IMR-90 (cell line): ENCODE data around the gene RBL2. TPM values are rescaled to one million over a fixed set of nuclear protein-coding genes. Genes with fewer than 3 reads are reported as not detected.

Experiments
- ATAC-seq: fragments of 200-7000 bp; cut with Tn5 transposase; 2 replicates; pipeline ENCODE4 v1.9.1; 2020; ENCODE audit warnings: low read depth, mild to moderate bottlenecking, moderate library complexity
- BruUV-seq: library from RNA; stranded (reverse); fragments of 400-500 nt; replicated peaks from 2 replicates; lab custom pipeline; 2021; lab: Mats Ljungman, UMichigan
- CTCF ChIA-PET: fragments of 300-600 bp; formaldehyde crosslinking; extraction: SDS; loops from one replicate; lab custom pipeline; 2021; ENCODE audit warnings: antibody characterized with exemption; lab: Yijun Ruan, JAX
- POLR2A ChIA-PET: fragments of 300-600 bp; sonication (Branson Sonifier 250); formaldehyde crosslinking; loops from one replicate; lab custom pipeline; 2022; ENCODE audit warnings: antibody characterized with exemption; ENCODE audit not compliant: unreplicated experiment; lab: Charles Lee
- DNase-seq: peaks from one replicate; pipeline ENCODE4 v3.0.0; 2013
- H2AFZ ChIP-seq: replicated peaks from 2 replicates; pipeline ENCODE3; 2013; ENCODE audit warnings: low read length, mild to moderate bottlenecking; ENCODE audit not compliant: poor library complexity
- H2AK5ac ChIP-seq: 2 replicates; pipeline ENCODE4 v1.6.1; 2013; ENCODE audit warnings: low read depth, low read length, inconsistent platforms
- H2AK9ac ChIP-seq: replicated peaks from 2 replicates; pipeline ENCODE3; 2013; ENCODE audit warnings: mild to moderate bottlenecking, low read depth, low read length, moderate library complexity; ENCODE audit not compliant: poor library complexity
- H2BK120ac ChIP-seq: 2 replicates; pipeline ENCODE4 v1.6.1; 2013; ENCODE audit warnings: low read depth, low read length, inconsistent platforms
- H2BK15ac ChIP-seq: 3 replicates; pipeline ENCODE4 v1.6.1; 2013; ENCODE audit warnings: low read depth, low read length, inconsistent platforms
- H2BK20ac ChIP-seq: 2 replicates; pipeline ENCODE4 v1.6.1; 2013; ENCODE audit warnings: low read depth, mild to moderate bottlenecking, inconsistent platforms, low read length, moderate library complexity
- H2BK5ac ChIP-seq: 2 replicates; pipeline ENCODE4 v1.6.1; 2013; ENCODE audit warnings: mild to moderate bottlenecking, low read depth, low read length, inconsistent platforms; ENCODE audit not compliant: poor library complexity, severe bottlenecking
- H3K14ac ChIP-seq: replicated peaks from 2 replicates; pipeline ENCODE4 v1.6.1; 2013; ENCODE audit warnings: low read depth, low read length, inconsistent platforms
- H3K18ac ChIP-seq: 2 replicates; pipeline ENCODE4 v1.6.1; 2013; ENCODE audit warnings: low read depth, low read length, control low read depth
- H3K23ac ChIP-seq: 2 replicates; pipeline ENCODE4 v1.6.1; 2013; ENCODE audit warnings: low read depth, low read length, inconsistent platforms
- H3K27ac ChIP-seq: 2 replicates; pipeline ENCODE4 v1.5.1; 2013; ENCODE audit warnings: mild to moderate bottlenecking, control low read depth, low read length; ENCODE audit not compliant: insufficient read depth
- H3K27me3 ChIP-seq: 2 replicates; pipeline ENCODE4 v1.6.1; 2013; ENCODE audit warnings: low read length; ENCODE audit not compliant: control insufficient read depth, insufficient read depth
- H3K36me3 ChIP-seq: 2 replicates; pipeline ENCODE4 v1.6.1; 2013; ENCODE audit warnings: low read length, mixed read lengths; ENCODE audit not compliant: control insufficient read depth, insufficient read depth
- H3K4ac ChIP-seq: 2 replicates; pipeline ENCODE4 v1.6.1; 2013; ENCODE audit warnings: low read depth, low read length, inconsistent platforms
- H3K4me1 ChIP-seq: 2 replicates; pipeline ENCODE4 v1.6.1; 2013; ENCODE audit warnings: low read length, mixed read lengths; ENCODE audit not compliant: control insufficient read depth, insufficient read depth
- H3K4me2 ChIP-seq: 2 replicates; pipeline ENCODE4 v1.6.1; 2013; ENCODE audit warnings: low read depth, mild to moderate bottlenecking, control low read depth, low read length, moderate library complexity
- H3K4me3 ChIP-seq: 2 replicates; pipeline ENCODE4 v1.5.1; 2013; ENCODE audit warnings: low read depth, mild to moderate bottlenecking, control low read depth, low read length, moderate library complexity; ENCODE audit not compliant: insufficient read depth
- H3K56ac ChIP-seq: 2 replicates; pipeline ENCODE4 v1.6.1; 2013; ENCODE audit warnings: low read length, inconsistent platforms; ENCODE audit not compliant: insufficient read depth; ENCODE audit errors: extremely low read depth
- H3K79me1 ChIP-seq, 2 experiments: 2 replicates each; pipeline ENCODE4 v1.6.1; 2013; ENCODE audit warnings: low read length in 2 of 2, inconsistent platforms in 1 of 2, low read depth in 1 of 2
- H3K9ac ChIP-seq: 2 replicates; pipeline ENCODE4 v1.6.1; 2013; ENCODE audit warnings: low read depth, low read length, control low read depth
- H3K9me1 ChIP-seq: 2 replicates; pipeline ENCODE4 v1.6.1; 2013; ENCODE audit warnings: low read length, inconsistent platforms; ENCODE audit not compliant: insufficient read depth
- H3K9me3 ChIP-seq: 2 replicates; pipeline ENCODE4 v1.6.1; 2013; ENCODE audit warnings: low read length; ENCODE audit not compliant: control insufficient read depth, insufficient read depth
- H4K20me1 ChIP-seq: 2 replicates; pipeline ENCODE4 v1.6.1; 2013; ENCODE audit warnings: low read length, inconsistent platforms; ENCODE audit not compliant: insufficient read depth
- H4K5ac ChIP-seq: 2 replicates; pipeline ENCODE4 v1.6.1; 2013; ENCODE audit warnings: mild to moderate bottlenecking, low read depth, low read length, control low read depth
- H4K8ac ChIP-seq, 2 experiments: 2 replicates each; pipeline ENCODE4 v1.6.1; 2013; ENCODE audit warnings: low read depth in 2 of 2, low read length in 2 of 2, control low read depth in 1 of 2, inconsistent platforms in 1 of 2
- H4K91ac ChIP-seq: 2 replicates; pipeline ENCODE4 v1.6.1; 2013; ENCODE audit warnings: low read depth, low read length, inconsistent platforms; ENCODE audit not compliant: insufficient read depth
- BHLHE40 ChIP-seq: fragments of 150-350 bp; IDR thresholded peaks from 2 replicates; pipeline ENCODE4 v1.6.1; 2016; ENCODE audit warnings: mild to moderate bottlenecking, low read depth, low read length
- CEBPB ChIP-seq: IDR thresholded peaks from 2 replicates; pipeline ENCODE4 v1.6.1; 2012; ENCODE audit warnings: low read depth, low read length, improper control_type of control experiment
- CHD1 ChIP-seq: IDR thresholded peaks from 2 replicates; pipeline ENCODE4 v1.6.1; 2012; ENCODE audit warnings: low read depth, low read length, improper control_type of control experiment
- FOS ChIP-seq: fragments of 150-350 bp; IDR thresholded peaks from 2 replicates; pipeline ENCODE4 v1.6.1; 2016; ENCODE audit warnings: low read depth, low read length
- MAFK ChIP-seq: IDR thresholded peaks from 2 replicates; pipeline ENCODE4 v1.6.1; 2012; ENCODE audit warnings: low read depth, low read length, improper control_type of control experiment
- MAZ ChIP-seq: IDR thresholded peaks from 2 replicates; pipeline ENCODE4 v1.6.1; 2012; ENCODE audit warnings: low read depth, mild to moderate bottlenecking, low read length, improper control_type of control experiment, moderate library complexity, borderline replicate concordance
- MXI1 ChIP-seq: IDR thresholded peaks from 2 replicates; pipeline ENCODE4 v1.6.1; 2012; ENCODE audit warnings: low read depth, mild to moderate bottlenecking, low read length, moderate library complexity, borderline replicate concordance
- NFE2L2 ChIP-seq: fragments of 150-350 bp; IDR thresholded peaks from 2 replicates; pipeline ENCODE4 v1.6.1; 2016; ENCODE audit warnings: low read depth, mild to moderate bottlenecking, low read length
- POLR2A ChIP-seq: IDR thresholded peaks from 2 replicates; pipeline ENCODE4 v1.6.1; 2012; ENCODE audit warnings: mild to moderate bottlenecking, low read depth, low read length
- RAD21 ChIP-seq: IDR thresholded peaks from 2 replicates; pipeline ENCODE4 v1.6.1; 2012; ENCODE audit warnings: low read length, improper control_type of control experiment
- RCOR1 ChIP-seq: IDR thresholded peaks from 2 replicates; pipeline ENCODE4 v1.6.1; 2012; ENCODE audit warnings: mild to moderate bottlenecking, low read length, improper control_type of control experiment; ENCODE audit not compliant: insufficient replicate concordance
- RFX5 ChIP-seq: IDR thresholded peaks from 2 replicates; pipeline ENCODE4 v1.8.0; 2012; ENCODE audit warnings: low read depth, mild to moderate bottlenecking, low read length, moderate library complexity
- SMC3 ChIP-seq: fragments of 150-350 bp; IDR thresholded peaks from 2 replicates; pipeline ENCODE4 v1.6.1; 2016; ENCODE audit warnings: low read depth, mild to moderate bottlenecking, antibody characterized with exemption, low read length, moderate library complexity
- WGBS, 2 experiments: methylation state at CpG; one replicate each; pipeline versions ENCODE4 v1.1.5 to v1.1.7; 2013; ENCODE audit warnings: missing lambda C conversion rate in 2 of 2; ENCODE audit not compliant: insufficient read length in 1 of 2; ENCODE audit errors: extremely low coverage in 2 of 2; 5-methylcytosine and 5-hydroxymethylcytosine counted together
- dilution Hi-C: fragments of 300-500 bp; cut with HindIII; formaldehyde crosslinking; loops from one replicate; pipeline ENCODE4 v1.14.3; 2018; ENCODE audit warnings: low sequenced_read_pairs; ENCODE audit not compliant: unreplicated experiment
- in situ Hi-C: fragments of 300-500 bp; cut with MboI; formaldehyde crosslinking; loops from 3 replicates; pipeline ENCODE4 v1.14.3; 2019; ENCODE audit warnings: low sequenced_read_pairs, inconsistent platforms, mixed read lengths
- intact Hi-C: fragments of 100-400 bp; cut with micrococcal nuclease; formaldehyde crosslinking; loops from 2 replicates; pipeline ENCODE4 v1.10.0; 2022
- polyA plus RNA-seq, 3 experiments: library from polyadenylated mRNA; depleted of rRNA; stranded (reverse); fragments of >200 nt; gene quantifications; 2 replicates each; pipeline ENCODE4 v1.2.3, GENCODE V29; 2012; ENCODE audit warnings: low replicate concordance in 1 of 3
- total RNA-seq: library from RNA; depleted of rRNA; stranded (reverse); fragments of >200 nt; gene quantifications from 2 replicates; pipeline ENCODE4 v1.2.3, GENCODE V29; 2012
- TF ChIP-seq, protein P1 (sequence below): fragments of 150-350 bp; IDR thresholded peaks from 2 replicates; pipeline ENCODE4 v1.6.1; 2017; ENCODE audit warnings: mild to moderate bottlenecking, antibody characterized with exemption, low read length, low read depth
- TF ChIP-seq, protein P2 (sequence below): conservative IDR thresholded peaks from 2 replicates; pipeline ENCODE4 v1.5.1; 2012; ENCODE audit warnings: mild to moderate bottlenecking, low read depth, low read length, improper control_type of control experiment
- TF ChIP-seq, protein P3 (sequence below): fragments of 150-350 bp; IDR thresholded peaks from 2 replicates; pipeline ENCODE4 v1.6.1; 2016; ENCODE audit warnings: low read depth, mild to moderate bottlenecking, low read length, moderate library complexity, borderline replicate concordance

The RBL2 gene
- total and polyA plus RNA-seq, 2 of the 4 experiments (the other 2 are of a cell fraction) = 19.7 to 23.4 TPM

DNA sequence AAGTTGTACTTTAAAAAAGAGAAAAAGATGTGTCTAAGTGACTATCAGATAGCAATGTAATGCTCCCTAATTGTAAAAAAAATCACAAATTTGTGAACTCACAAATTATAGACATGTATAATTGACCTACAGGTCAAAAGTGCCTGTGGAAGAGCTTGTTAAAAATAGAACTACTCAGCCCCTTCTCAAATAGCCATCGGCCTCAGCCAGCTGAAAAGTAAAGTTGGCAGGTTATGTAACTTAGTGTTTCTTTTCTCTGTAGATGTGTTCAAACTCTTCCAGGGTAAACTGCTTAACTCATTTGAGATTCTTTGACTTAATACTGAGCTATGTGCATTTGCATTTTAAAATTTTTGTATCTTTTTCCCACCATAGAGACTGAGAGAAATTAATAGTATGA, 55.5 kb downstream of the RBL2 start:
- Histone ChIP-seq H3K4me2 (no peak overlapping the region), H3K56ac (no peak overlapping the region), H3K4ac (no peak overlapping the region), H4K8ac (no peak overlapping the region), H3K27ac (no peak overlapping the region), H3K4me1 (peaks cover 2% of the 10 kb centered on the region; the same call in 1 of the 2 replicates), H2BK5ac (no peak overlapping the region), H2AFZ (no peak overlapping the region), H2BK120ac (no peak overlapping the region), H3K14ac (no peak overlapping the region), H3K79me1 (no peaks in the 10 kb centered on the region; a peak in 1 of 4 replicates), H3K9me3 (no peaks in the 10 kb centered on the region), H3K9me1 (no peaks in the 10 kb centered on the region), H4K20me1 (no peaks in the 10 kb centered on the region), H2AK9ac (no peak overlapping the region), H4K5ac (no peak overlapping the region), H3K36me3 (peaks cover 27% of the 10 kb centered on the region), H2AK5ac (no peak overlapping the region), H3K9ac (no peak overlapping the region), H3K23ac (no peak overlapping the region), H3K27me3 (no peaks in the 10 kb centered on the region), H2BK15ac (no peak overlapping the region), H3K18ac (no peak overlapping the region), H4K91ac (no peak overlapping the region), H3K4me3 (no peak overlapping the region), H2BK20ac (no peak overlapping the region)
- ATAC-seq (no peak), DNase-seq (no peak)
- ChIA-PET CTCF (no interaction called here), POLR2A (no interaction called here)
- intact Hi-C loops (no loop called here), dilution Hi-C loops (no loop called here), in situ Hi-C loops (no loop called here)
- TF ChIP-seq, protein P1, sequence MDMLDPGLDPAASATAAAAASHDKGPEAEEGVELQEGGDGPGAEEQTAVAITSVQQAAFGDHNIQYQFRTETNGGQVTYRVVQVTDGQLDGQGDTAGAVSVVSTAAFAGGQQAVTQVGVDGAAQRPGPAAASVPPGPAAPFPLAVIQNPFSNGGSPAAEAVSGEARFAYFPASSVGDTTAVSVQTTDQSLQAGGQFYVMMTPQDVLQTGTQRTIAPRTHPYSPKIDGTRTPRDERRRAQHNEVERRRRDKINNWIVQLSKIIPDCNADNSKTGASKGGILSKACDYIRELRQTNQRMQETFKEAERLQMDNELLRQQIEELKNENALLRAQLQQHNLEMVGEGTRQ = no peak
- no peak for TF ChIP-seq CEBPB
- TF ChIP-seq, protein P2, sequence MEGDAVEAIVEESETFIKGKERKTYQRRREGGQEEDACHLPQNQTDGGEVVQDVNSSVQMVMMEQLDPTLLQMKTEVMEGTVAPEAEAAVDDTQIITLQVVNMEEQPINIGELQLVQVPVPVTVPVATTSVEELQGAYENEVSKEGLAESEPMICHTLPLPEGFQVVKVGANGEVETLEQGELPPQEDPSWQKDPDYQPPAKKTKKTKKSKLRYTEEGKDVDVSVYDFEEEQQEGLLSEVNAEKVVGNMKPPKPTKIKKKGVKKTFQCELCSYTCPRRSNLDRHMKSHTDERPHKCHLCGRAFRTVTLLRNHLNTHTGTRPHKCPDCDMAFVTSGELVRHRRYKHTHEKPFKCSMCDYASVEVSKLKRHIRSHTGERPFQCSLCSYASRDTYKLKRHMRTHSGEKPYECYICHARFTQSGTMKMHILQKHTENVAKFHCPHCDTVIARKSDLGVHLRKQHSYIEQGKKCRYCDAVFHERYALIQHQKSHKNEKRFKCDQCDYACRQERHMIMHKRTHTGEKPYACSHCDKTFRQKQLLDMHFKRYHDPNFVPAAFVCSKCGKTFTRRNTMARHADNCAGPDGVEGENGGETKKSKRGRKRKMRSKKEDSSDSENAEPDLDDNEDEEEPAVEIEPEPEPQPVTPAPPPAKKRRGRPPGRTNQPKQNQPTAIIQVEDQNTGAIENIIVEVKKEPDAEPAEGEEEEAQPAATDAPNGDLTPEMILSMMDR = no peak
- TF ChIP-seq MAZ = no peak
- TF ChIP-seq POLR2A = no peak
- no peak for TF ChIP-seq MXI1
- no peak for TF ChIP-seq SMC3
- TF ChIP-seq BHLHE40 = no peak
- TF ChIP-seq, protein P3, sequence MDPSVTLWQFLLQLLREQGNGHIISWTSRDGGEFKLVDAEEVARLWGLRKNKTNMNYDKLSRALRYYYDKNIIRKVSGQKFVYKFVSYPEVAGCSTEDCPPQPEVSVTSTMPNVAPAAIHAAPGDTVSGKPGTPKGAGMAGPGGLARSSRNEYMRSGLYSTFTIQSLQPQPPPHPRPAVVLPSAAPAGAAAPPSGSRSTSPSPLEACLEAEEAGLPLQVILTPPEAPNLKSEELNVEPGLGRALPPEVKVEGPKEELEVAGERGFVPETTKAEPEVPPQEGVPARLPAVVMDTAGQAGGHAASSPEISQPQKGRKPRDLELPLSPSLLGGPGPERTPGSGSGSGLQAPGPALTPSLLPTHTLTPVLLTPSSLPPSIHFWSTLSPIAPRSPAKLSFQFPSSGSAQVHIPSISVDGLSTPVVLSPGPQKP = no peak
- TF ChIP-seq RCOR1 = no peak
- no peak for TF ChIP-seq NFE2L2
- TF ChIP-seq RFX5 = no peak
- TF ChIP-seq MAFK = no peak
- TF ChIP-seq RAD21 = no peak
- TF ChIP-seq FOS = no peak
- no peak for TF ChIP-seq CHD1
- no CpG with 5 or more reads among the region's 1 CpG for WGBS, 2 experiments
- no TSS peak for BruUV-seq
